HG02763 (cell line): ENCODE data around the gene RNF157.

Source experiments
- ATAC-seq: cut with Tn5 transposase; IDR thresholded peaks from one replicate; pipeline ENCODE4 v1.9.1; 2021; ENCODE audit warnings: mild to moderate bottlenecking, moderate library complexity; ENCODE audit not compliant: unreplicated experiment

RNF157 gene

GRCh38 chr17:76103274-76104139, 136.8 kb downstream of the RNF157 start, which contains the start of gene EXOC7:
EXOC7 (minus strand) TSS chr17:76103787; CDS start chr17:76103692, 95 bp downstream.
- peak; percentile 86 for ATAC-seq

- ATAC-seq: no peak
Observed at GRCh38 chr17:76102944-76103273, 137.4 kb downstream of the RNF157 start.

DNA sequence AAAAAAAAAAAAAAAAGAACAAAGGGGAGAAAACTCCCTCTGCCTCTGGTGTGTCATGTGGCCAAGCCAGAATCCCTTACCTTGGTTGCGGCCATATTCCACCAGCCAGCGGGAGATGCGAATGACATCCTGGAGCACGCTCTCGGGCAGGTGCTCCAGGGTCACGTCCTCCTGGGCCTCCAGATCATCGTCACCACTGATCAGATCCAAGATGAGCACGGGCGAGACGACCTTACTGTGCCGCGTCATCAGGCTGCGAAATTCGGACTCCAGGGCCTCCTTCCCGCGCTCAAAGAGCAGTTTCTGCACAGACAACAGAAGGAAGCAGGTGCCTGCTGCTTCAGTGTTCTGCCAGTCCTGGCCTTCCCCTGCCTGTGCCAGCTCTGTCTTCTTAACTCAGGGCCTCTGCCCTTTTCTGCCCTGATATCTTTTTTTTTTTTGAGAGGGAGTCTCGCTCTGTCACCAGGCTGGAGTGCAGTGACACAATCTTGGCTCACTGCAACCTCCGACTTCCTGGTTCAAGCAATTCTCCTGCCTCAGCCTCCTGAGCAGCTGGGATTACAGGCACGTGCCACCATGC, 142.5 kb downstream of the RNF157 start:
- no peak for ATAC-seq

DNA sequence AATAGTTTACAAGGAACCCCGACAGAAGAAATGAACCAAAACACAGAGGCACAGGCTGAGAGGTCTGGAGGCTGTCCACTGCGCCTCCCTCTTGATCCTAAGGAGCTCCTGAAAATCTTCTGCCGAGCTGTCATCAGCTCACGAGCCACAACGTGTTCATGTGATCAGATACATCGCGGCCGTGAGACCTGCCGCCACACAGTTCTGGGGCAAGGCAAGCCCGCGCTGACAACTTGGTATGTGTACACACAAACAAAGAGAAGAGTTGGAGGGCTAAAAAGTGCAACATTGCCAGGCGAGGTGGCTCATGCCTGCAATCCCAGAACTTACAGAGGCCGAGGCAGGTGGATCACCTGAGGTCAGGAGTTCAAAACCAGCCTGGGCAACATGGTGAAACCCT, 144.3 kb downstream of the RNF157 start:
- ATAC-seq: no peak

DNA sequence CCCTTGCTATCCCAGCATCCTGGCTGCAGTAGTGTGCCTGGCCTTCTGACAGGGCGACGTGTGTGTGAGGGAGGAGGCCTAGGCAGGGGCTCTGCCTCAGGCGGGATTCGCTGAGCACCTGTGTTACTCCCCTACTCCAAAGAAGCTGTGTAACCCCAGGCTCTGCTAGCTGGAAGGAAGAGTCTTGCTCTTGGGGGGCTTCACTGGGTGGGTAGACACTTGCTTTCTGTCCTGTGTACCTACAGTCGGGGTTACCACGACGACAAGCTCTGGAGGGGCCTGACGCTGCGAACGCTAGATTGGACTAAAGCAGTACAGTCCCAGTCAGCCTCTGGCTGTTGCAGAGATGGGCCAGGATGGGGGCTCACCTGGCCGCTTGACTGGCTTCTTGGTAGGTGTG, 146.2 kb downstream of the RNF157 start:
- ATAC-seq: no peak

GRCh38 chr17:76092526-76093413, 147.5 kb downstream of the RNF157 start:
- ATAC-seq: no peak
